ENCODE data around the gene RNU7-1.

The RNU7-1 gene

GRCh38 chr12:6928703-6929407, 14.8 kb upstream of the RNU7-1 start:
- no peaks in the 10 kb centered on the region for H3K27me3 ChIP-seq
- H3K4me1 ChIP-seq = peaks cover 23% of the 10 kb centered on the region
- no peak for TF ChIP-seq CTCF (IDR thresholded peaks at IDR 0.05; ENCODE audit: low read depth, low read length)
- DNase-seq = no peak
- H3K9me3 ChIP-seq = no peaks in the 10 kb centered on the region
- H3K36me3 ChIP-seq = peaks cover 8% of the 10 kb centered on the region
- H3K4me3 ChIP-seq (ENCODE audit: low read depth, low read length) = peak overlapping the region; percentile 84

- no peak for DNase-seq
- no peaks in the 10 kb centered on the region for H3K27me3 ChIP-seq
- H3K36me3 ChIP-seq = peaks cover 13% of the 10 kb centered on the region
- TF ChIP-seq CTCF (IDR thresholded peaks at IDR 0.05; ENCODE audit: low read depth, low read length) = no peak
- no peaks in the 10 kb centered on the region for H3K9me3 ChIP-seq
- H3K4me1 ChIP-seq = peaks cover 20% of the 10 kb centered on the region
- peak overlapping the region; percentile 84 for H3K4me3 ChIP-seq (ENCODE audit: low read depth, low read length)
Measured at GRCh38 chr12:6929466-6930452, 13.9 kb upstream of the RNU7-1 start.

GRCh38 chr12:6932766-6933165, 10.8 kb upstream of the RNU7-1 start:
- Histone ChIP-seq H3K9me3 (no peaks in the 10 kb centered on the region), H3K36me3 (peaks cover 32% of the 10 kb centered on the region), H3K4me1 (peaks cover 9% of the 10 kb centered on the region), H3K4me3 (ENCODE audit: low read depth, low read length) (no peak overlapping the region), H3K27me3 (no peaks in the 10 kb centered on the region)
- DNase-seq = no peak
- no peak for TF ChIP-seq CTCF (IDR thresholded peaks at IDR 0.05; ENCODE audit: low read depth, low read length)

- Histone ChIP-seq H3K36me3 (peaks cover 36% of the 10 kb centered on the region), H3K4me1 (peaks cover 9% of the 10 kb centered on the region), H3K27me3 (no peaks in the 10 kb centered on the region), H3K9me3 (no peaks in the 10 kb centered on the region), H3K4me3 (ENCODE audit: low read depth, low read length) (no peak overlapping the region)
- no peak for TF ChIP-seq CTCF (IDR thresholded peaks at IDR 0.05; ENCODE audit: low read depth, low read length)
- DNase-seq = no peak
Measured at GRCh38 chr12:6934110-6934509, 9.5 kb upstream of the RNU7-1 start.

- Histone ChIP-seq H3K4me3 (ENCODE audit: low read depth, low read length) (no peak overlapping the region), H3K9me3 (no peaks in the 10 kb centered on the region), H3K27me3 (no peaks in the 10 kb centered on the region), H3K36me3 (peaks cover 37% of the 10 kb centered on the region), H3K4me1 (peaks cover 3% of the 10 kb centered on the region; the same call in 1 of the 2 replicates)
- TF ChIP-seq CTCF (IDR thresholded peaks at IDR 0.05; ENCODE audit: low read depth, low read length) = no peak
- DNase-seq = no peak
Measured at GRCh38 chr12:6935371-6936193, 8.0 kb upstream of the RNU7-1 start.

All from BE2C (cell line).